Left ventricle myocardium superior (tissue), 1 donor: ENCODE measurements around the gene MPRIP. TPM values are rescaled to one million over a fixed set of nuclear protein-coding genes. Genes with fewer than 3 reads are reported as not detected.

Experiments
- ATAC-seq: fragments of 200-7000 bp; cut with Tn5 transposase; one replicate; pipeline ENCODE4 v1.9.1; 2020; ENCODE audit warnings: mild to moderate bottlenecking, moderate library complexity
- DNase-seq: peaks from one replicate; pipeline ENCODE4 v3.0.0-alpha.2; 2020
- intact Hi-C: fragments of 100-400 bp; cut with micrococcal nuclease; formaldehyde crosslinking; loops from one replicate; pipeline ENCODE4 v1.11.0; 2022
- total RNA-seq: library from RNA; stranded (reverse); fragmentation: NEBNext Ultra II Directional; extraction: Animal tissue kit (Norgen Biotek cat#: 25700); gene quantifications from one replicate; pipeline ENCODE4 v1.2.1, GENCODE V29; 2021
- donor health status: DM: no; HTN: yes; CAD: no; lungs with severe emphysema.

Gene MPRIP
- total RNA-seq, 1 donor from 2014 or later = 335 TPM

DNA sequence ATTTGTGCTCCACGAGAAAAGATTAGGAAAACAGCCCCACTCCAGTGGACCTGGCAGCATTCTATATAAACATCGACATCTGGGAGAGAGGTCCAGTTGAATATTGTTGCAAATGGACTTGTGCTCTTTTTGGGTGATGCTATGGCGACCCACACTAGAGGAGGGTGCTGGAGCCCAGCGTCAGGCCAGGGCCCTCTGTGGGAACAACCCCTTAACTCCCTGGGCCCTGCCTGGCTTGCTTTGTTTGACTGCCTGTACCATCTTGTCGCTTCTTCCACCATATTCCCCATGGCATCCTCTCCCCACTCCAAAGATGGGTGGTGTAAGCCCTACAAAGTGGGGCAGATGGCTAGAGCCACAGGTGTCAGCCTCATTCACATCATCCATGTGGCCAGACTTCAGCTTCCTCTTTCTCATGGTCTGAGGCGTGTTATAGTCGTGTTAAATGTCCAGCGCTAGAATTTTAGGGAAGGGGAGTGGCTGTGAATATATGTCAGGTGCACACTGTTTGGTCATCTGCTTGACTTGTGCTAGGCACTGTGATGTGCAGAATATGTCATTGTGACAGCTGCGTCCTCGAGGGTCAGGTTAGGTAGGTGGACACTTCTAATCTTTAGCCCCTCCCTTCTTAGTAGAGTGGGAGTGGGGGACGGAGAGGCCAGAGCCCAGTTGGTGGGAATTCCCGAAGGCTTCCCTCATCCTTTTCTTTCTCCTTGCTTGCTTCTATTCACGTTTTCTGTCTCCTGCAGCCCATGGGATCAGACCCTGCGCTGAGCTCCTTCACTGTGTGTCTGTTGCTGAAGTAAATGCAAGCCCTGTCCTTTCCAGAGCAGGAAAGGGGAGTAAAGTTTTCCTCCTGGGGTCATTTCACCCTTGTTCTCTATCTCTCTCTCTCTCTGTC is 49.8 kb downstream of the MPRIP start:
- ATAC-seq = no peak
- DNase-seq = no peak
- intact Hi-C loops = no loop called here

DNA sequence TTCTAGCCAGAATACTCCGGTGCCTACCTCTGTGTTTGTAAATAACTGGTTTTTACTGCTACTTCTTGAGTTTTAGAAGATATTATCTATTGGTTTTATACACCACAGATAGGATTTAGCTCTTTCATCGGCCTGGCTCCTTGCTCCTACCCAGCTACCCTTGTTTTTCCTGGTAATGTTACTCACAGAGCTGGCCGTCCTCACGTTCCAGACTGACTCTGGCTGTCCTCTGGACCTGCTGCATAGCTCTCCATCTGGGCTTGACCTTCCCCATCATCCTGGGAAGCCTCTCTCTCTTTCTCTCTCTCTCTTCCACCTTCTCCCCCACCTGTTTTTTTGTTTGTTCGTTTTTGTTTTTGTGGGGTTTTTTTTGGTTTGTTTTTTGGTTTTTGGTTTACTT is 51.5 kb downstream of the MPRIP start:
- intact Hi-C loops = no loop called here
- ATAC-seq = peak; percentile 30
- DNase-seq = no peak

DNA sequence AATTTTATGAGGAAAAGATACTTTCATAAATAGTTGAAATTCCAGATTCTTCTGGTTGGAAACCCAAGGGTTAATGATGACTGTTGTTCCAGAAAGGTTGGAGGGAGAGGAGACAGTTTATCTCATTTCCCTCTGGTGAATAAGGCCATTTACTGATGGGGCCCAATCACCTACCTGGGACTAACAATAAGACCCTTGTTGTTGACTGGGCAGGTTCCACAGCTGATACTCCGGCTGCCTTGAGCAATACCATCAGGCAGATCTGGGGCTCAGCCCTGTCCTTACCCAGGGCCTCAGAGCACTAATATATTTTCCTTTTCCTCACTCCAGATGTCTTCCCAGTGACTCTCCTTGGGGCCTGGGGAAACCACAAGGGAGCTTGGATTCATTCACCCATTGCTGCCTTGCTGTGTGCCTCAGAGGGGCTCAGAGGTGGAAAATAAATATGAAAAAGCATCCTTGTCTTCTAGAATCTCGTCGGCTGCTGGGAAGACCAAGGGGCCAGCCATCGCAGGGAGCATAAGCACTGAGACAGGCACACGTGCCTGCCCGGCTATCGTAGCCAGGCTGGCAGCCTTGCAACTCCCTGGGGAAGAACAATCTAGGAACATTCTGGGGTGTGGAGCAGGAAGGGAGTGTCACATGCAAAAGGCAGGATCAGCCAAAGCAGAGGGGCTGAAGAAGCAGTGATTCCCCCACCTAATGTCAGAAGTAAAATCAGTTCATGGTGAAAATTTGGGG is 54.4 kb downstream of the MPRIP start:
- no peak for DNase-seq
- intact Hi-C loops = no loop called here
- ATAC-seq = peak; percentile 53

DNA sequence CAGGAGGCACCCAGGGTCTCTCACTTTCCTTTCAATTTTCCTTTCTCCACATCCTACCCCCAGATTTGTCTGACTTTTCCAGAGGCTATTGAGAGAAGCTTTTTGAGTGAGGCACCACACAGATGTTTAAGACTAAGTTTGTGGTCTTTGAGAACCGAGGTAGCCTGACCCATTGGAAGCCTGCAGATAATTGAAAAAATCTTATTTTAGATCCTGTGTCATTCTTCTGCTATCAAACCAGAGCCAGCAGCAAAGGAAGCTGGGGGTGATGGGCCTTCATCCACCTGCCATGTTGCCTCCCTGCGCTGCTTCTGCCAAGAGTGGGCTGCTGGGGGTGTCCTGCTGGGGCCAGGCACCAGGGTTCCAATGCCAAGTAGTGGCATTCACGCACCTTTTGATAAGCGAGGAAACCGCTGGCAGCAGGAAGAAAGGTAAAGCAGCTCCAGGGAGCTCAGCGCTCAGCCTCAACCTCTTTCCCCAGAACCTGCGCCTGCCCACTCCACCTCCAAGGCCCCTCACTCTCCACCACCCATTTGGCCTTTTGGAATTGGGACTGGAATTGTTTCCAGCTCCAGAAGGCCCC is 55.6 kb downstream of the MPRIP start:
- DNase-seq (no peak), ATAC-seq (no peak)
- intact Hi-C loops = no loop called here

DNA sequence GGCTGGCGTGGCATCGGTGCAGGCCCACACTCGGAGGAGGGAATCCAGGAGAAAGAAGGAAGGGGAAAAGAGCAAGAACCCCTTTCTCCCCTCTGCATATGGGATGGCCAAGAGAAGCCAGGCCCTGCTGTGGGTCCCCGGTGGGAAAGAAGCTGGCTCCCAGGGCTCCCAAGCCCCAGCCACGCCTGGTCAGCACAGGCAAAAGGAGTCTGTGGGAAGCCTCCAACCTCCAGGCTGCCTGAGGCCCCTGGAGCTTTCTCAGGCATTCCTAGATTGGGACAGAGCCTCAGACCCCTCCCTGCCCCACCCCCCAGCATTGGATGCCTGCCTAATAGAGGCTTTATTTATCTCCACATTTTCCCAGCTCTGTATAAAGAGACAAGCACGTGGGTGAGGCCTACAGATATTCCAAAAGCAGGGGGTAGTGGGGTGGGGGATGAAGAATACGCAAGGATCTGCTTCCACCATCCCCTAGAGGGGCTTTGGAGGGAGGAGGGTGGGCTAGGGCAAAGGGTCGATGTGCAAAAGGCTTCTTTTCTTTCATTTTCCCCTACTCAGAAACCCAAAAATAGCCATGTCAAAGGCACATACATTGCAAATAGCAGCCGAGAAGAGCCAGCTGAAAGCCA is 56.4 kb downstream of the MPRIP start:
- intact Hi-C loops = no loop called here
- peak; percentile 65 for ATAC-seq
- peak; percentile 68 for DNase-seq

DNA sequence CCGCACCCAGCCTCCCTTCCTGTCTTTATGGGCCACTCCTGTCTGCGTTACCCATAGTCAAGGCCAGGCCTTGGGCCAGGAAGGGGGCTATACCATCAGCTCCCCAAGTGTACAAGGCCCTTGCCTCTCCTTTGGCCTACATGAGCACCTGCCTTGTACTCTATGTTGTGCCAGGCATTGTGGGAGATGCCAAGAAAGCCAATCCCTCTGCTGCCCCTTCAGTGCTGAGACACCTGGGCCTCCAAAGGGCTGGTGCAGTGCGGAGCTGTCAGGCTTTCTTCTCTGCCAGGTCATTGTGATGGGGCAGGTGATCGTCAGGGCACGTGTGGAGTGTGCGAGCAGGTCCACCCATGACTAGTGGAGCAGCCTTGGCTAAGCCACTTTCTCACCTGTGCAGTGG is 59.9 kb downstream of the MPRIP start:
- intact Hi-C loops = no loop called here
- DNase-seq = no peak
- no peak for ATAC-seq

DNA sequence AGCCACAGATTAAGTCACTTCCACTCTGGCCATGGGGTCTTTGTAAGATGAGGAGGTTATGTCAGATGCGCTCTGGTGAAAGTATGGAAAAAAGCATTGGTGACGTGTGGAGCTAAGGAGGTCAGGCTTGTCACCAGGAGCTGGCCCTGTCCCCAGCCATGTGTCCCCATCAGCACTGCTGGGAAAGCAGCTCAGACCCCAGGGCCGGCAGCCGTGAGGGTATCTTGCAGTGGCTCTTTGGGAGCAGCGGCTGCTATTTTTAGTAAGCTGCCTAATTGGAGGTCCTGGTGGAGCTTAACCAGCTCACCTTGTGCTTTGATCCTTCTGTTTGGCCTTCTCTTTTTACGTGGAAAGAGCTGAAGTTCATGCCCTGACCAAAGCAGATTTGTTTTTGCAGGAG is 60.9 kb downstream of the MPRIP start:
- ATAC-seq = peak; percentile 17
- intact Hi-C loops = no loop called here

DNA sequence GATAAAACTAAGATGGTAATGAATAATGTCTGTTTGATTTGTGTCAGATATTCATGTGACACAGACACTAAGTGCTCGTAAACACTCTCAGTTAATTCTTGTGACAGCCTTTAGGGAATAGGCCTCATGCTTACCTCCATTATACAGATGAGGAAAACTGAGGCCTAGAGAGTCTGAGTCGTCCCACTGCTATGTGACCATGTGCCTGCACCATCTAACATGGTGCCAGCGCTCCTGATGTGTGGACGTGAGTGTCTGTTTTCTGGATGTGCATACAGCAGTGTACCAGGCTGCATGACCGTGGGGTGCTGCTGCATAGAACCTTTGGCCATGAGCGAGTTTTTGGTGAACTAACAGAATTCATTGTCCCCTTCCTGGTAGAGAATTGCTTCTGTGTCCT is 61.8 kb downstream of the MPRIP start:
- no peak for ATAC-seq
- intact Hi-C loops = no loop called here

More for the DNA sequence above, 60.9 kb downstream of the MPRIP start:
- DNase-seq = peak; percentile 58

DNA sequence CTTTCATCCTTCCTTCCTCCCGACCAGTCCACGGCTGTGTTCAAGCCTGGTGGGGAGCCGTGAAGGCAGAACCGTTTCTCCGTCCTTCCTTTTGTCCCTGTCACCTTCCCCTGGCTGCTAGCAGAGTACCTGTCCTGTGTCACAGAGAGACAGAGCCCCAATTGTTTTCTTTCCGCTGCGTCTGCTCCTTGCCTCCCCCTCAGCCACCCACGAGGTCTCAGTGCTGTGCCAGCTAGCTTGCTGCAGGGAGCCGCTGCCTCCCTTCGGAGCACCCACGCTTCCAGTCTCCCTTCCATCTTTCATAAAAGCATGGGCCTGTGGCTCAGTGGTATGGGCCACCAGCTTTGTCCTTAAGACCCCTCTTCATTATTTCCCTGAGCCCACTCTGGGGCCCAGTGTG is 62.2 kb downstream of the MPRIP start:
- no peak for ATAC-seq
- intact Hi-C loops = no loop called here
- DNase-seq = peak; percentile 24

More for the DNA sequence above, 61.8 kb downstream of the MPRIP start:
- peak; percentile 12 for DNase-seq

DNA sequence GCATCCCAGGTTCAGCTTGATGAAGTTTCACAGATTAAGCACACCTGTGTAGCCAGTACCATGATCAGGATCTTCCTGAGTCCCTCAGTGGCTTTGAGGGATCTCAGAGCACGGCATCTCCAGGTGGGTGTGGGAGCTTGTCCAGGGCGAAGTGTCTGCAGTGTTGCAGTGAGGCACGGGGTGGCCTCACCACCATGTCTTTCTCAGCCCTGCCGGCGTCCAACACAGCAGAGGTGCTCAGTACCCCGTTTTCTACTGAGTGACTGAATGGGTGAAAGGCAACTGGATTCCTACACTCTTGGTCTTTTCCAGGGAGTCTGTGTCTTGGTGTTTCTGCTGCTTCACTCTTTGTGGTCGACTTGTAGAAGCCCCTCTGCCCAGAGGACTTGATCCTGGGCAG is 63.7 kb downstream of the MPRIP start:
- intact Hi-C loops = no loop called here
- DNase-seq = no peak

DNA sequence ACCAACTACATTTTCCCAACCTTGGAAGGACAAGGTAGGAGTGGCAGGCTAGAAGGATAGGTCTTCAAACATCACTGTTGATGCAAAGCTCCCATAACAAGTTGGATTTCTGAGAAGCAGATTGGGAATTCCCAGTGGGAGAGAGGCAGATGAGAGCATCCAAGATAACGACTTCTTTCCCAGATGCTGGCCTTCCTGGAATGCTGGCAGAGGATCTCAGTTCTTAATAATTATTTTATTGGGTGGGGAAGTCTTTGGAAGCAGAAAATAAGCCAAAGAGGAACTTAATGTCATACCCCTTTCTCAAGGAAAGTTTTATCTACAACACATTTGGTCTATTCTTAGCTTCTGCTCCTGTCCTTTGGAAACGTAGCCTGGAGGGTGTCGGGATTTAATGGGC is 64.5 kb downstream of the MPRIP start:
- ATAC-seq = peak; percentile 13

More for the DNA sequence above, 63.7 kb downstream of the MPRIP start:
- ATAC-seq = no peak

DNA sequence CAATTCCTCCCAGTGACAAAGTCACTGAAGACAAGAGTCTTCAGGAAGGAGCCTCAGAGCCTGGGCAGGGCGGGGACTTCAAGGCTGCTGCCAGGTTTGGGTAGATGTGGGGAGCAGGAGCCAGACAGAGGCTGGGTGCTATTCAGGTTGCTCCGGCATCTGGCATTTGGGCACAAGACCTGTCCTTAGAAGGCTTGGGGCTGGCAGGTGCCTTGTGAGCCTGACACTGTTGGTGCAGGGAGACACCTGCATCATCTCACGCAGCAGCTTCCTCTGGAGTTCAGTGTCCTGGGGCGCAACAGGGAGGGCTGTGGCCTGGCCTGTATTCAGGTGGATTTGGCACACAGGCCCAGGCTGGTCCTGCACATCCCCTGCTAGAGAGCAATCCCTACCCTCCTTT is 65.0 kb downstream of the MPRIP start:
- DNase-seq = peak; percentile 28
- ATAC-seq = no peak
- intact Hi-C loops = no loop called here

More for the DNA sequence above, 64.5 kb downstream of the MPRIP start:
- intact Hi-C loops = no loop called here
- no peak for DNase-seq

DNA sequence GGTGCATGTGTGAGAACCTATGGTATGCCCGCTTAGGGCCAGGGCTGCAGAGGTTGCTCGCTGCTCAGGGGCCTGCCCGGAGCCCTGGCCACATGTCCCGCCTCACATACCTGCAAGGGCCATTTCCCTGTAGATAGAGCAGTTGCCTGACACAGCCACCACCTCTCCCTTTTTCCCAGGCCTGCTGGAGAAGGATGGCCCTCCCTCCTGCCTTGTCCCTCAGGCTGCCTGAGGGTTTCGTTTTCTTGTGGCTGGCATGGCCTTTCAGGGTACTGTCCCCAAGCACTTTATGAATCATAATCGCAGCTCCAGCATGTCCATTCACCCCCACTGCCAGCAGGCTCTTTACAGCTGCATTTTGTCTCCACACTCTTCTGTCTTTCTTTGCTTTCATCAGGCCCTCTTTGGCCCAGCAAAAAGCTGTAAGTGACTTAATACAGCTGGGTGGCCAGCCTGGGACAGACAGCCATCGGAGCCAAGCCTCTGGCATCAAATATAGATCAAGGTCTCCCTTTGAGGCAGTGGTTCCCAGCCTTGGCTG is 65.7 kb downstream of the MPRIP start:
- peak; percentile 37 for ATAC-seq
- intact Hi-C loops = no loop called here
- DNase-seq = peak; percentile 29

DNA sequence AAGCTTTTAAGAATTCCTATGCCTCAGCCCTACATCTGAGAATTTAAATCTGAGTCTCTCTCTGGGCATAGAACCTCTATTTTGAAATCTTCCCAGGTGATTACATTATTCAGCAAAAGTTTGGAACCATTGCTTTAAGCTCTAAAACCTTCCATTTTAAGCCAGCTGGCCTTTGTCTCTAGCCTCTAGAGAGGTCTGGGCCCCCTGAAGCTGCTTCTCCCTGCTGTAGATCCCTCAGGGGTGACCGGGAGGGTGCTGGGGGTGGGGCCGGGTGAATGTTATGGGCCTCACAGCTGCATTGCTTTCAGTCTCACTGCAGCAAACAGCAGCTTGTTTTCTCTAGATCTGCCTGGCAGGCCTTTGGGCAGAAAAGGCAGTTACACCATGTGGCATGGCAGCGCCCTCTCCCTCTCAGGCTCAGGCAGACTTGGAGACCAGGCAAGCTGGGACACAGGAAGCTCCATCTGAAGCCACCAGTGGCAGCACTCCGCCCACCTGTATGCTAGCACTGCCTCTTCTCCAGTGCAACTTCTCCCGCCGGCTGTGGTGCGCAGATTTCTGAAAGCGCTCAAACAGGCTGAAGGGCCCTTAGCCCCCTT is 66.3 kb downstream of the MPRIP start:
- ATAC-seq = peak; percentile 6
- intact Hi-C loops = no loop called here
- DNase-seq = peak; percentile 32

DNA sequence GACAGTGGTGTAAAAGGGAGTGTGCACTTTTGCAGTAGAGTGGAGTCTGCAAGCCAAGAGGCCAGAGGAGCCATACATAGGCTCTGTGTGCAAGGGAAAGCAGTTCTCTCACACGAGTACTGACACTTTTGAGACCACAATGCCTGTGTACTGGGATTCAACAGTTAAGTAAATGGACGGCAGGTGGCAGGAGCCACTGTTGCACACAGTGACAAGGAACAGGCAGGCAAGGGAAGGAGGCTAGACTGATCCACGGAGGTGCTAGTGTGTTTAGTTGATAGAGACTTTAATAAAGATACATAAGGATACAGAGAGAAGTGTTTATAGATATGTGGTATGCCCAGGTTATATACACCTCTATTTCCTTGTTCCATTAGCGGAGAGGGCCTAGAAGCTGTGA is 67.0 kb downstream of the MPRIP start:
- DNase-seq (peak; percentile 27), ATAC-seq (peak; percentile 27)
- intact Hi-C loops = no loop called here

DNA sequence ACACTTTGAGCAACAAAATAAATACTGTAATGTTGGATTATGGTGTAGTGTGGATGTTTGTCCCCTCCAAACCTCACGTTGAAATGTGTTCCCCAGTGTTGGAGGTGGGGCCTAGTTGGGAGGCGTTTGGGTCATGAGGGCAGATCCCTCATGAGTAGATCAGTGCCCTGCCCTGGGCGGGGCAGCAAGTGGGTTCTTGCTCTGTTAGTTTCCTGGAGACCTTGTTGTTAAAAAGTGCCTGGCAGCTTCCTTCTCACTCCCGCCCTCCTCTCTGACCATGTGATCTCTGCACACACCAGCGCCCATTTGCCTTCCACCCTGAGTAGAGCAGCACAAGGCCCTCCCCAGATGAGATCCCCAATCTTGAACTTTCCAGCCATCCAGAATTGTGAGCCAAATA is 67.7 kb downstream of the MPRIP start:
- ATAC-seq = no peak
- DNase-seq = peak; percentile 40
- intact Hi-C loops = no loop called here

DNA sequence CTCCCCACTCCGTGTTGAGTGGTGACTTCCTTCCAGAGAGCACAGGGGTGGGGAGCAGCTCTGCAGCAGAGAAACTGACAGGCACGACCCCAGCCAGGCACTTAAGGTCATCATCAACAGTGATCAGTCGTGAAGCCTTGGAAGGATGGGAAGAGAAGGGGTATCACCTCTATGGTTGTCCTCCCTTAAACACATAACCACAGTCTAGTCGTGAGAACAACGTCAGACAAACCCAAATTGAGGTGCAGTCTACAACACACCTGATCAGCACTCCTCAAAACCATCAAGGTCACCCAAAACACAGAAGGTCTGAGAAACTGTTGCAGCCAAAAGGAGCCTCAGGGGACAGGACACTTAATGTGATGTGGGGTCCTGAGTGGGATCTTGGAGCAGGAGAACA is 68.3 kb downstream of the MPRIP start:
- ATAC-seq = no peak
- intact Hi-C loops = no loop called here
- no peak for DNase-seq

DNA sequence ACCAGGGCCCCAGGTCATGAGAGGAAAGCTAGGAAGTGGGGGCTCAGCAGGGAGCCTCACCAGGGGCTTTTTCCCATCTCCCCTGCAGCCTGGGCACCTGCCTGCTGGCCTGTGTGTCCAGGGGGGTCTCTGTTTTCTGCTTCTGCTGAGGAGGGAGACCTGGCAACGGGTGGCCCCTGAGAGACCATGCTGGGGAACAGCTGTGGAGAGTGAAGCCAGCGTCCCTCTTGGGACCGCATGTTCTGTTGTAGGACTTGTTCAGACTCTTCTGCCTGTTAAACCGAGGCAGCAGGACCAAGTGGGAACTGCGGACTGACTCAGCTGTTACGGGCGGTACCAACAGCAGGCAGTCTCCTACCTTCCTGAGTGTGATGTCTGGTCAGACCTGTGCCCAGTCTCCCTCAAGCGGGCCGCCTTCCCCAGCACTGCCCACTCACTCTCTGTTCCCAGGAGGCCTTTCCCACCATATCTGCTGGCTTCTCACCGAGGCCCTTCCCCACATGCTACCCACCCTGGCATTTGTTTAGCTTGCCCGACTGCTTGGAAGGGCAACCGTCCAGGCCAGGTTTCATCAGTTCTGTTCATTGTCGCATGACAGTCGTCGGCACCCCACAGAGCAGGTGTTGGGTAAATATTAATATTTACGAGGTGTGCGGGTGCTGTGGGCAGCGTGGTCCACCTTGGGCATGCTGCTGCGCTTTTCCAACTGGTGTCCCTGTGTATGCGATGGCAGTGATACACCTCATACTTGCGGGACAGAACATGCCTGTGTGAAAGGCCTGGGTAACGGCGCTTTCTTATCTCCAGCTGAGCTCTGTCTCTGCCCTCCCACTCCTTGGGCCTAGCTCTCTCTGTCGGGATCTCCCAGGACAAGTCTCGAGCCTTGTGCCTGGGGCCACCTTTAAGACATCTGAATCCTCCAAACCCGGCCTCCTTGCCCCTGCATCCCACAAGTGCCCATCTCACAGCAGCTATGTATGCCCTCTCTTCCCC is 69.4 kb downstream of the MPRIP start:
- ATAC-seq = no peak
- intact Hi-C loops = no loop called here
- peak; percentile 26 for DNase-seq
